HepG2 (cell line): ENCODE results near the gene USP9Y. TPM values are rescaled to one million over a fixed set of nuclear protein-coding genes. Genes with fewer than 3 reads are reported as not detected.

ENCODE experiments used
- CAMTA2 ChIP-seq: sonication (generic); formaldehyde crosslinking; IDR thresholded peaks from 2 replicates; pipeline ENCODE4 v1.4.0; 2020; ENCODE audit warnings: mild to moderate bottlenecking, missing genetic modification reagents, borderline replicate concordance
- CENPBD1 ChIP-seq: sonication (generic); formaldehyde crosslinking; IDR thresholded peaks from 2 replicates; pipeline ENCODE4 v1.8.0; 2022; ENCODE audit warnings: missing genetic modification reagents, low read depth, mild to moderate bottlenecking, borderline replicate concordance
- MED13 ChIP-seq: sonication (generic); formaldehyde crosslinking; IDR thresholded peaks from 2 replicates; pipeline ENCODE4 v1.5.0; 2020; ENCODE audit warnings: missing genetic modification reagents
- MIER3 ChIP-seq: IDR thresholded peaks from 2 replicates; pipeline ENCODE4 v1.6.1; 2016; ENCODE audit warnings: missing compliant biosample characterization, borderline replicate concordance
- MZF1 ChIP-seq: sonication (generic); formaldehyde crosslinking; IDR thresholded peaks from 2 replicates; pipeline ENCODE4 v1.8.1; 2023; ENCODE audit warnings: mild to moderate bottlenecking, missing genetic modification reagents, borderline replicate concordance
- ZFAT ChIP-seq: sonication (generic); formaldehyde crosslinking; conservative IDR thresholded peaks from 2 replicates; pipeline ENCODE4 v1.8.1; 2023; ENCODE audit warnings: missing genetic modification reagents, inconsistent platforms
- ZIK1 ChIP-seq: sonication (generic); formaldehyde crosslinking; IDR thresholded peaks from 2 replicates; pipeline ENCODE4 v1.5.0; 2020; ENCODE audit warnings: mild to moderate bottlenecking, low read depth, missing genetic modification reagents, borderline replicate concordance
- ZNF709 ChIP-seq: sonication (generic); formaldehyde crosslinking; IDR thresholded peaks from 2 replicates; pipeline ENCODE4 v1.5.0; 2020; ENCODE audit warnings: mild to moderate bottlenecking, missing genetic modification reagents
- ZNF770 ChIP-seq: sonication (generic); formaldehyde crosslinking; IDR thresholded peaks from 2 replicates; pipeline ENCODE4 v1.5.0; 2020; ENCODE audit warnings: mild to moderate bottlenecking, missing genetic modification reagents
- ZNF792 ChIP-seq: IDR thresholded peaks from 2 replicates; pipeline ENCODE4 v1.6.1; 2016
- polyA plus RNA-seq, 8 experiments: library from polyadenylated mRNA; depleted of rRNA in 3 of 8; stranded (reverse) in 7 of 8; unstranded in 1 of 8; fragments of >200 nt; fragmentation: Illumina TruSeq in 4 of 8; extraction: Trizol in 4 of 8; gene quantifications; 2 replicates each; pipeline versions ENCODE4 v1.2.1 to v1.2.3, GENCODE V29; 2011 to 2016; ENCODE audit warnings: low read depth in 4 of 8, missing spikeins in 1 of 8, mixed read lengths in 1 of 8; ENCODE audit not compliant: insufficient read depth in 1 of 8
- total RNA-seq, 5 experiments: library from RNA; depleted of rRNA; stranded (reverse); fragments of >200 nt; fragmentation: Illumina TruSeq; extraction: Trizol; gene quantifications; 2 replicates each; pipeline ENCODE4 v1.2.3, GENCODE V29; 2016; ENCODE audit warnings: low read depth in 1 of 5
- TF ChIP-seq, protein P1 (sequence below): IDR thresholded peaks from 2 replicates; pipeline ENCODE4 v1.6.1; 2016; ENCODE audit warnings: missing genetic modification reagents, missing compliant biosample characterization
- TF ChIP-seq, protein P2 (sequence below): sonication (generic); formaldehyde crosslinking; IDR thresholded peaks from 2 replicates; pipeline ENCODE4 v1.8.1; 2023; ENCODE audit warnings: missing genetic modification reagents, inconsistent platforms, borderline replicate concordance
- TF ChIP-seq, protein P3 (sequence below), 2 experiments: sonication (generic) in 1 of 2; formaldehyde crosslinking in 1 of 2; IDR thresholded peaks; 2 replicates each; pipeline versions ENCODE4 v1.4.0 to v1.6.1; 2016 to 2020; ENCODE audit warnings: borderline replicate concordance in 1 of 2, low read depth in 1 of 2, mild to moderate bottlenecking in 1 of 2, missing genetic modification reagents in 1 of 2

USP9Y gene
- total and polyA plus RNA-seq, 2 of the 13 experiments (the other 11 are each of a cell fraction or from before 2014, with no cell fraction given), result 14.6 to 41.9 TPM

GRCh38 chrY:12701181-12701695 lies at the start of gene USP9Y (continued):
- TF ChIP-seq MED13 (CRISPR knock-in tag), result no peak
- no peak for TF ChIP-seq ZNF709
- no peak for TF ChIP-seq ZNF792 (CRISPR knock-in tag)
- TF ChIP-seq MIER3 (CRISPR knock-in tag), result no peak
- TF ChIP-seq MZF1, result no peak
- TF ChIP-seq, protein P1, sequence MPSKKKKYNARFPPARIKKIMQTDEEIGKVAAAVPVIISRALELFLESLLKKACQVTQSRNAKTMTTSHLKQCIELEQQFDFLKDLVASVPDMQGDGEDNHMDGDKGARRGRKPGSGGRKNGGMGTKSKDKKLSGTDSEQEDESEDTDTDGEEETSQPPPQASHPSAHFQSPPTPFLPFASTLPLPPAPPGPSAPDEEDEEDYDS (CRISPR knock-in tag), result no peak
- no peak for TF ChIP-seq ZIK1
- TF ChIP-seq CENPBD1 (CRISPR knock-in tag), result no peak
- TF ChIP-seq CAMTA2 (CRISPR knock-in tag), result no peak
- TF ChIP-seq, protein P2, sequence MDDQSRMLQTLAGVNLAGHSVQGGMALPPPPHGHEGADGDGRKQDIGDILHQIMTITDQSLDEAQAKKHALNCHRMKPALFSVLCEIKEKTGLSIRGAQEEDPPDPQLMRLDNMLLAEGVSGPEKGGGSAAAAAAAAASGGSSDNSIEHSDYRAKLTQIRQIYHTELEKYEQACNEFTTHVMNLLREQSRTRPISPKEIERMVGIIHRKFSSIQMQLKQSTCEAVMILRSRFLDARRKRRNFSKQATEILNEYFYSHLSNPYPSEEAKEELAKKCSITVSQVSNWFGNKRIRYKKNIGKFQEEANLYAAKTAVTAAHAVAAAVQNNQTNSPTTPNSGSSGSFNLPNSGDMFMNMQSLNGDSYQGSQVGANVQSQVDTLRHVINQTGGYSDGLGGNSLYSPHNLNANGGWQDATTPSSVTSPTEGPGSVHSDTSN (CRISPR knock-in tag), result no peak
- no peak for TF ChIP-seq ZNF770 (CRISPR knock-in tag)
- no peak for TF ChIP-seq ZFAT (CRISPR knock-in tag)
- TF ChIP-seq, protein P3, sequence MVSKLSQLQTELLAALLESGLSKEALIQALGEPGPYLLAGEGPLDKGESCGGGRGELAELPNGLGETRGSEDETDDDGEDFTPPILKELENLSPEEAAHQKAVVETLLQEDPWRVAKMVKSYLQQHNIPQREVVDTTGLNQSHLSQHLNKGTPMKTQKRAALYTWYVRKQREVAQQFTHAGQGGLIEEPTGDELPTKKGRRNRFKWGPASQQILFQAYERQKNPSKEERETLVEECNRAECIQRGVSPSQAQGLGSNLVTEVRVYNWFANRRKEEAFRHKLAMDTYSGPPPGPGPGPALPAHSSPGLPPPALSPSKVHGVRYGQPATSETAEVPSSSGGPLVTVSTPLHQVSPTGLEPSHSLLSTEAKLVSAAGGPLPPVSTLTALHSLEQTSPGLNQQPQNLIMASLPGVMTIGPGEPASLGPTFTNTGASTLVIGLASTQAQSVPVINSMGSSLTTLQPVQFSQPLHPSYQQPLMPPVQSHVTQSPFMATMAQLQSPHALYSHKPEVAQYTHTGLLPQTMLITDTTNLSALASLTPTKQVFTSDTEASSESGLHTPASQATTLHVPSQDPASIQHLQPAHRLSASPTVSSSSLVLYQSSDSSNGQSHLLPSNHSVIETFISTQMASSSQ (IDR thresholded peaks at IDR 0.05; ENCODE audit: low read depth), result no peak
- TF ChIP-seq, protein P3 (CRISPR knock-in tag; IDR thresholded peaks at IDR 0.05; ENCODE audit: borderline replicate concordance), result no peak
